Naive B cell (primary cell): ENCODE data around the gene TINAGL1. TPM values are rescaled to one million over a fixed set of nuclear protein-coding genes. Genes with fewer than 3 reads are reported as not detected.

ENCODE experiments used
- ATAC-seq, 2 donors: fragments of 150-1000 bp; cut with Tn5 transposase; 2 replicates each; pipeline ENCODE4 v1.10.0; 2021; ENCODE audit warnings: low read depth in 2 of 2, mild to moderate bottlenecking in 2 of 2, moderate library complexity in 2 of 2
- DNase-seq: peaks from one replicate; pipeline ENCODE4 v3.0.0; 2022
- H3K27ac Mint-ChIP-seq, 6 donors: one replicate each; pipeline ENCODE4 v1.8.0; 2020 to 2022; ENCODE audit warnings: mild to moderate bottlenecking in 6 of 6, mixed read lengths in 6 of 6, moderate library complexity in 5 of 6, inconsistent platforms in 2 of 6
- H3K27me3 Mint-ChIP-seq, 3 donors: one replicate each; pipeline ENCODE4 v1.8.0; 2021 to 2022; ENCODE audit warnings: mixed read lengths in 3 of 3, mild to moderate bottlenecking in 1 of 3
- H3K36me3 Mint-ChIP-seq, 2 donors: one replicate each; pipeline ENCODE4 v1.8.0; 2020 to 2022; ENCODE audit warnings: mixed read lengths in 2 of 2, inconsistent platforms in 1 of 2, mild to moderate bottlenecking in 1 of 2
- H3K4me1 Mint-ChIP-seq, 3 donors: one replicate each; pipeline ENCODE4 v1.8.0; 2020 to 2022; ENCODE audit warnings: mixed read lengths in 3 of 3, inconsistent platforms in 1 of 3, mild to moderate bottlenecking in 1 of 3, moderate library complexity in 1 of 3
- H3K4me3 Mint-ChIP-seq, 8 donors: one replicate each; pipeline ENCODE4 v1.8.0; 2020 to 2022; ENCODE audit warnings: mild to moderate bottlenecking in 8 of 8, mixed read lengths in 8 of 8, moderate library complexity in 8 of 8, inconsistent platforms in 2 of 8
- H3K9me3 Mint-ChIP-seq, 7 donors: one replicate each; pipeline ENCODE4 v1.8.0; 2020 to 2022; ENCODE audit warnings: mixed read lengths in 7 of 7, mild to moderate bottlenecking in 5 of 7, inconsistent platforms in 2 of 7, moderate library complexity in 1 of 7
- polyA plus RNA-seq, 6 donors: library from polyadenylated mRNA; unstranded; fragments of 300-500 nt; fragmentation: Illumina TruSeq; gene quantifications; one replicate each; pipeline ENCODE4 v1.2.3, GENCODE V29; 2021; ENCODE audit warnings: low read depth in 6 of 6

The TINAGL1 gene
- polyA plus RNA-seq, 6 donors from 2014 or later, result not detected

GRCh38 chr1:31624731-31625514 is 48.6 kb downstream of the TINAGL1 start:
- Mint-ChIP-seq H3K4me3 (no peak overlapping the region), H3K27me3 (peaks cover 0 to 1% (median under 1%) of the 10 kb centered on the region in 3 donors), H3K27ac (no peak overlapping the region), H3K36me3 (peaks cover 0 to 9% of the 10 kb centered on the region in 2 donors), H3K9me3 (no peaks in the 10 kb centered on the region), H3K4me1 (peaks cover 0 to 4% (median 3%) of the 10 kb centered on the region in 3 donors)
- ATAC-seq, result no peak
- DNase-seq, result no peak

DNA sequence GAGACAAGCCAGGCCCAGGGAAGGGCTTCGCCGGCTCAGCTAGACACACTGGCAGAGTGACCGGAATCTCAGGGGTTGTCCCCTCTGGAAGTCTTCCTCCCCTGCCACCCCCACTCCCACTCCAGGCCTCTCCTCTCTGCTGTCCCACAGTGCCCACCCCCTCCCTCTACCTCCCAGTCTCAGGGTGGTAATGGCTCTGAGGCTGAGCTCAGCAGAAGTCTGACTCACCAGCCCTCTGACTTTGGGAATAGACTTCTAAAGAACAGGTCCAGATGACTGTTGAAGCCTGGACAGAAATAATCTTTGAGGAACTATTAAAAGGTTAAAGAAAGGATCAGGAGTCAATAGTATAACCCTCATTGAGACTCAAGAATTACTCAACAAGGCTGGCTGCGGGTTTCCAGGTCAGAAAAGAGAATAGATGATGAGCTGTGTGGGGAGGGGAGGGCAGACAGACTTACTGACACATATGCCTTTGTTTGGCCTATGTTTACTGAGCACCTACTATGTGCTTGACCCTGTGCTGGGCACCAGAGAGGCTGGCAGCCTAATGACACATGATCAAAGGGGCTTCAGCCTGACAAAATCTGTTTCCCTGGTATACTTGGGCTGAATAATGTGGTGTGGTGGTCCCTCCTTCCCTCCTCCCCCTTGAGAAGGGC is 49.4 kb downstream of the TINAGL1 start:
- no peak for DNase-seq
- no peak overlapping the region for H3K4me3 Mint-ChIP-seq

DNA sequence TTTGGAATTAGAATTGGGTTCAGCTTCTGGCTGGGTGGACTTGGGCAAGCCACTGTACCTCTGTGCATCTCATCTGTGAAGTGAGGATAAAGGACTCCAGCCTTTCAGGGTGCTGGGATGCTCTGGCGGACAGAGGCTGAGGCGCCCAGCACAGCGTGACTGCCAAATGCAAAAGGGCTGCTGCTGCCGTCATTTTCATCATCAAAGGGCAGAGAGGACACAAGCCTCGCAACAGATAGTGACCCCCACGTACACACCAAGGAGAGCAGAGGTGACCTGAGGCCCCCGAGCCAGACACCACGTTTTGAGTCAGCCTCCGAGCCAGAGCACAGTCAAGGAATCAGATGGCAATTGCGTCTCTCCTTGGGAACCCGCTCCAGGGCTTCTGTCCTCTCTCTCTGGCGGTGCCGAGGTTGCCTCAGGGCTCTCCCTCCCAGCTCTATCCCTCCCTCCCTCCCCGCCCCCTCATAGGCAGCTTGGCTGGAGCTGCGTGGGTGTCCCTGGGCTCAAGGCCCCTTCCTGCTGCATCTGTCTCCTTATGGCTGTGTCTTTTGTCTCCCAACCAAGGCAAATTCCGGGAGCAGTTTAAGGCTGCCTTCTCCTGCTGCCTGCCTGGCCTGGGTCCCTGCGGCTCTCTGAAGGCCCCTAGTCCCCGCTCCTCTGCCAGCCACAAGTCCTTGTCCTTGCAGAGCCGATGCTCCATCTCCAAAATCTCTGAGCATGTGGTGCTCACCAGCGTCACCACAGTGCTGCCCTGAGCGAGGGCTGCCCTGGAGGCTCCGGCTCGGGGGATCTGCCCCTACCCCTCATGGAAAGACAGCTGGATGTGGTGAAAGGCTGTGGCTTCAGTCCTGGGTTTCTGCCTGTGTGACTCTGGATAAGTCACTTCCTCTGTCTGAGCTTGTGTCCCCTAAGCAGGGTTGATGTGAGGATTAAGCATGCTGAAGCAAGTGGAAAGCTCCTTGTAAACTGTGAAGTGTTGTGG is 50.2 kb downstream of the TINAGL1 start:
- Mint-ChIP-seq H3K9me3 (no peaks in the 10 kb centered on the region), H3K4me3 (no peak overlapping the region), H3K27ac (no peak overlapping the region), H3K27me3 (no peaks in the 10 kb centered on the region), H3K4me1 (peaks cover 0 to 4% (median 3%) of the 10 kb centered on the region in 3 donors), H3K36me3 (peaks cover 0 to 19% of the 10 kb centered on the region in 2 donors)
- no peak for ATAC-seq
- DNase-seq, result no peak

More for the DNA sequence above, 49.4 kb downstream of the TINAGL1 start:
- no peaks in the 10 kb centered on the region for H3K27me3 Mint-ChIP-seq
- H3K36me3 Mint-ChIP-seq, result peaks cover 0 to 16% of the 10 kb centered on the region in 2 donors
- peaks cover 0 to 4% (median 3%) of the 10 kb centered on the region in 3 donors for H3K4me1 Mint-ChIP-seq
- no peak for ATAC-seq
- peak overlapping the region in 1 of 6 donors; percentile 42 for H3K27ac Mint-ChIP-seq
- H3K9me3 Mint-ChIP-seq, result no peaks in the 10 kb centered on the region

DNA sequence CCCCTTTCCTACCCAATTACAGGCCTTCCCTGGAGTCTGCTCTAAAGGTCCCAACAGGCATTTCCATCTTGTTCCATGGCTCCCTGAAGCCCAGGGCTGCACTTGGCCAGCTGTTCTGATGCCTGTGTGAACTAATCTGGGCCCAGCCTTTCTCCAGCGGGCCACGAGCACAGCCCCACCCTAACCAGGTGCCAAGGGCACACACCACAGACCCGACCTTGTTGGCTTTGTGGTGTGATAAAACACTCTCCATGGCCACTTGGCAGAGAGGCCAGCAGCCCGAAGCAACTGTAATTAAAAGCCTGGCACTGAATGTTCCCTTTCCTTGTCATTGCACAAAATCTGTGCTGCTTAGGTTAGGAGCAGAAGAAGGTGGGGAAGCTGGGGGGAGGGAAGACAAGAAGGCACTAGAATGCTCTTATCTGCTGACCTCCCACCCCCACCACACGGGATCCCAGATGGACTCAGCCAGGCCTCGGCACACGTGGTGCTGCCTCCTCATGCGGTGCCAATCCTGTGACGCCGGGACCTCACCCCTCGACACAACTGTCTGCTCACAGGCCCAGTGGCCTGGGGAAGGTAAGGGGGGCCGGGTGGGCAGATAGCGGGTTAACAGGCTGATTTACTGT is 51.1 kb downstream of the TINAGL1 start:
- Mint-ChIP-seq H3K4me3 (no peak overlapping the region), H3K36me3 (peaks cover 0 to 19% of the 10 kb centered on the region in 2 donors), H3K4me1 (peaks cover 0 to 4% (median 3%) of the 10 kb centered on the region in 3 donors), H3K9me3 (no peaks in the 10 kb centered on the region), H3K27me3 (no peaks in the 10 kb centered on the region), H3K27ac (peak overlapping the region in 2 of 6 donors; percentile 28 to 83)
- ATAC-seq, result no peak
- no peak for DNase-seq

DNA sequence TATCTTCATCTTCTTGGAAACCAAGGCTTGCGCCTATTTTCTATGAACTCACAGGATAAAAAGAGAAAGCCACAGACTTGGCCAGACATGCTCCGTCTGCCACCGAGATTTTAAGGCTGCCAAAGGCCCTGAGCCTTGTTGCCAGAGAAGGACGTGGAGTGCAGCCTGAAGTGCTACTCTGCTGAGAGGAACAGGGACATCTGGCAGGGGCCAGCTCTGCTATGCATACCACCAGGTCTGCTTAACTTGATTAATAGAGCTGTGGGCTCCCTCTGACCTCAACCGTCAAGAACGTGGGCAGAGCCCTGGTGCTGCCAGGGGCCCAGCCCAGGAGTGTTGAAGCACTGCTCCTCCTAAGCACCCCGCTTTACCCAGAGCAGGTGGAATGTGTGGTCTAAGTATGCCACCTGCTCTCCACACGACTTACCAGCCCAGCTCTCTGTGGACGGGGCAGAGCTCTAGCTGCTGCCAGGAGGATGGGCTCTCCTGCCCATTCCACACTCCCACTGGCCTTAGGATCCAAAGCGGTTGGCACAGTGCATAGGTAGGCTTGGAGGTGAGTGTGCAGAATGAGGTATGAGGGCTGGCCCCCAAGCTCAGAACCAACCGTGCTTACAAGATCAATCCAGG is 51.7 kb downstream of the TINAGL1 start:
- no peaks in the 10 kb centered on the region for H3K27me3 Mint-ChIP-seq
- H3K9me3 Mint-ChIP-seq, result no peaks in the 10 kb centered on the region
- no peak for ATAC-seq
- no peak for DNase-seq
- H3K4me3 Mint-ChIP-seq, result no peak overlapping the region
- H3K4me1 Mint-ChIP-seq, result peaks cover 0 to 4% (median 3%) of the 10 kb centered on the region in 3 donors
- peaks cover 0 to 19% of the 10 kb centered on the region in 2 donors for H3K36me3 Mint-ChIP-seq
- peak overlapping the region in 1 of 6 donors; percentile 19 for H3K27ac Mint-ChIP-seq

- DNase-seq (no peak), ATAC-seq (no peak)
- H3K9me3 Mint-ChIP-seq, result no peaks in the 10 kb centered on the region
- H3K4me1 Mint-ChIP-seq, result peaks cover 0 to 3% (median 0%) of the 10 kb centered on the region in 3 donors
- no peaks in the 10 kb centered on the region for H3K27me3 Mint-ChIP-seq
- H3K36me3 Mint-ChIP-seq, result peaks cover 0 to 19% of the 10 kb centered on the region in 2 donors
- no peak overlapping the region for H3K27ac Mint-ChIP-seq
- H3K4me3 Mint-ChIP-seq, result no peak overlapping the region
Measured at GRCh38 chr1:31628931-31629556, 52.7 kb downstream of the TINAGL1 start.

- no peaks in the 10 kb centered on the region for H3K9me3 Mint-ChIP-seq
- H3K27ac Mint-ChIP-seq, result peak overlapping the region in 2 of 6 donors; percentile 14 to 50
- ATAC-seq, result no peak
- DNase-seq, result no peak
- no peak overlapping the region for H3K4me3 Mint-ChIP-seq
- H3K27me3 Mint-ChIP-seq, result no peaks in the 10 kb centered on the region
- peaks cover 8 to 21% (median 17%) of the 10 kb centered on the region in 3 donors for H3K4me1 Mint-ChIP-seq
- H3K36me3 Mint-ChIP-seq, result peaks cover 0 to 19% of the 10 kb centered on the region in 2 donors
Measured at GRCh38 chr1:31632649-31633048, 56.3 kb downstream of the TINAGL1 start.

DNA sequence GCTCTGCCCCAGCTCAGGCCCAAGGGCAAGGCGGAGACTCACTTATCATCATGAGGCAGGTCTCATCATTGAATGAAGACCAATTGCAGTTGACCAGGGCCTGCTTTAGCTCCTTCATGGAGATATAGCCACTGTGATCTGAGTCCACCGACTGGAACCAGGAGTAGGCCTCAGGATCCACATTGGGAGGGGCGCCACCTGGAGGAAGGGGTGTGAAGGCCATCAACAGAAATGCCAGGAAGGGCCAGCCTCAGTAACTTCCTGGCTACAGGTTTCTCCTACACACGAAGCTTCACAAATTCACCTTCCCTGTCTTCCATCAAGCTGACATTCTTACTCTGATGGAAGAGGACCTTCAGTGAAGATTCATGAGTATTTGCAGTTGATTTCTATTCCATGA is 56.8 kb downstream of the TINAGL1 start:
- H3K27ac Mint-ChIP-seq, result peak overlapping the region in 2 of 6 donors; percentile 14 to 38
- H3K27me3 Mint-ChIP-seq, result no peaks in the 10 kb centered on the region
- peaks cover 0 to 19% of the 10 kb centered on the region in 2 donors for H3K36me3 Mint-ChIP-seq
- peaks cover 13 to 25% (median 17%) of the 10 kb centered on the region in 3 donors for H3K4me1 Mint-ChIP-seq
- H3K4me3 Mint-ChIP-seq, result no peak overlapping the region
- DNase-seq, result no peak
- no peaks in the 10 kb centered on the region for H3K9me3 Mint-ChIP-seq
- ATAC-seq, result peak in 1 of 2 donors; percentile 43

Other genes starting within 250 kb of the TINAGL1 start
- under 1 TPM in 1 of 6 donors, not detected in 5; 0.55 TPM for gene FABP3, start 203.4 kb upstream of the TINAGL1 start, polyA plus RNA-seq
- gene SERINC2, start 163.3 kb upstream of the TINAGL1 start, polyA plus RNA-seq, result 1 to 10 TPM in 1 of 6 donors, under 1 TPM in 4, not detected in 1; 0.54 to 1.6 (median 0.77) TPM
- not detected for gene HCRTR1, start 41.2 kb downstream of the TINAGL1 start, polyA plus RNA-seq
- 100 to 1,000 TPM in 1 of 6 donors, 10 to 100 TPM in 5; 72.6 to 140 (median 93.7) TPM for gene PEF1, start 68.4 kb downstream of the TINAGL1 start, polyA plus RNA-seq
- 1 to 10 TPM in 1 of 6 donors, under 1 TPM in 1, not detected in 4; 0.64 to 1.2 TPM for gene COL16A1, start 127.5 kb downstream of the TINAGL1 start, polyA plus RNA-seq
- gene ADGRB2, start 187.8 kb downstream of the TINAGL1 start, polyA plus RNA-seq, result not detected
- under 1 TPM in 4 of 6 donors, not detected in 2; 0.23 to 0.38 (median 0.34) TPM for gene SPOCD1, start 239.5 kb downstream of the TINAGL1 start, polyA plus RNA-seq